Caco-2 (cell line): ENCODE data around the gene TMEM273. TPM values are rescaled to one million over a fixed set of nuclear protein-coding genes. Genes with fewer than 3 reads are reported as not detected.

Experiments
- BruUV-seq: library from RNA; stranded (reverse); fragments of 400-500 nt; replicated peaks from 2 replicates; lab custom pipeline; 2021; lab: Mats Ljungman, UMichigan
- CTCF ChIA-PET: fragments of 300-600 bp; sonication (Branson Sonifier 250); formaldehyde crosslinking; loops from one replicate; lab custom pipeline; 2022; ENCODE audit warnings: antibody characterized with exemption; lab: Charles Lee
- POLR2A ChIA-PET: fragments of 300-600 bp; sonication (Branson Sonifier 250); formaldehyde crosslinking; loops from one replicate; lab custom pipeline; 2022; ENCODE audit warnings: antibody characterized with exemption; lab: Charles Lee
- DNase-seq, 2 experiments: peaks; one replicate each; pipeline versions ENCODE4 v3.0.0 to v3.0.0-alpha.2; 2020 to 2022
- H3K27me3 ChIP-seq: replicated peaks from 2 replicates; pipeline ENCODE4 v1.6.0; 2011; ENCODE audit warnings: low read length; ENCODE audit not compliant: control insufficient read depth, insufficient read depth
- H3K36me3 ChIP-seq: 2 replicates; pipeline ENCODE4 v1.5.1; 2011; ENCODE audit warnings: low read length; ENCODE audit not compliant: control insufficient read depth, insufficient read depth
- H3K4me1 ChIP-seq: fragments of 250-450 bp; sonication (Bioruptor Pico); 2 replicates; pipeline ENCODE4 v1.5.1; 2020; ENCODE audit warnings: mild to moderate bottlenecking
- H3K4me3 ChIP-seq: 2 replicates; pipeline ENCODE4 v1.5.1; 2011; ENCODE audit warnings: low read depth, mild to moderate bottlenecking, control low read depth, low read length
- H3K9me3 ChIP-seq: fragments of 250-450 bp; sonication (Bioruptor Pico); 2 replicates; pipeline ENCODE4 v1.5.1; 2020; ENCODE audit warnings: mild to moderate bottlenecking, moderate library complexity
- H3K27ac Mint-ChIP-seq: one replicate; pipeline ENCODE4 v1.8.0; 2022; ENCODE audit warnings: mixed read lengths; ENCODE audit not compliant: unreplicated experiment
- H3K27me3 Mint-ChIP-seq: one replicate; pipeline ENCODE4 v1.8.0; 2022; ENCODE audit warnings: mixed read lengths; ENCODE audit not compliant: insufficient read depth, unreplicated experiment
- H3K36me3 Mint-ChIP-seq: one replicate; pipeline ENCODE4 v1.8.0; 2022; ENCODE audit warnings: mild to moderate bottlenecking, mixed read lengths; ENCODE audit not compliant: insufficient read depth, unreplicated experiment
- H3K4me1 Mint-ChIP-seq: one replicate; pipeline ENCODE4 v1.8.0; 2022; ENCODE audit warnings: low read depth, mixed read lengths; ENCODE audit not compliant: unreplicated experiment
- H3K4me3 Mint-ChIP-seq: one replicate; pipeline ENCODE4 v1.8.0; 2022; ENCODE audit warnings: mild to moderate bottlenecking, moderate library complexity, mixed read lengths; ENCODE audit not compliant: unreplicated experiment
- H3K9me3 Mint-ChIP-seq: one replicate; pipeline ENCODE4 v1.8.0; 2022; ENCODE audit warnings: mixed read lengths; ENCODE audit not compliant: unreplicated experiment
- CTCF ChIP-seq, 2 experiments: fragments of 200-600 bp in 1 of 2; IDR thresholded peaks; 1 replicate in 1 of 2; 2 replicates in 1 of 2; pipeline versions ENCODE4 v1.5.1 to v1.8.0; 2011 to 2022; ENCODE audit warnings: antibody characterized with exemption in 1 of 2, control low read depth in 1 of 2, inconsistent platforms in 1 of 2, low read depth in 1 of 2, low read length in 1 of 2, mild to moderate bottlenecking in 1 of 2, moderate library complexity in 1 of 2; ENCODE audit not compliant: insufficient read depth in 1 of 2, severe bottlenecking in 1 of 2, unreplicated experiment in 1 of 2
- intact Hi-C: fragments of 100-400 bp; cut with micrococcal nuclease; formaldehyde crosslinking; loops from one replicate; pipeline ENCODE4 v1.10.0; 2022; ENCODE audit not compliant: unreplicated experiment
- total RNA-seq: library from RNA; stranded (reverse); gene quantifications from 2 replicates; pipeline ENCODE4 v1.2.3, GENCODE V29; 2022

TMEM273 gene
- total RNA-seq, 1 experiment from 2014 or later, result not detected

DNA sequence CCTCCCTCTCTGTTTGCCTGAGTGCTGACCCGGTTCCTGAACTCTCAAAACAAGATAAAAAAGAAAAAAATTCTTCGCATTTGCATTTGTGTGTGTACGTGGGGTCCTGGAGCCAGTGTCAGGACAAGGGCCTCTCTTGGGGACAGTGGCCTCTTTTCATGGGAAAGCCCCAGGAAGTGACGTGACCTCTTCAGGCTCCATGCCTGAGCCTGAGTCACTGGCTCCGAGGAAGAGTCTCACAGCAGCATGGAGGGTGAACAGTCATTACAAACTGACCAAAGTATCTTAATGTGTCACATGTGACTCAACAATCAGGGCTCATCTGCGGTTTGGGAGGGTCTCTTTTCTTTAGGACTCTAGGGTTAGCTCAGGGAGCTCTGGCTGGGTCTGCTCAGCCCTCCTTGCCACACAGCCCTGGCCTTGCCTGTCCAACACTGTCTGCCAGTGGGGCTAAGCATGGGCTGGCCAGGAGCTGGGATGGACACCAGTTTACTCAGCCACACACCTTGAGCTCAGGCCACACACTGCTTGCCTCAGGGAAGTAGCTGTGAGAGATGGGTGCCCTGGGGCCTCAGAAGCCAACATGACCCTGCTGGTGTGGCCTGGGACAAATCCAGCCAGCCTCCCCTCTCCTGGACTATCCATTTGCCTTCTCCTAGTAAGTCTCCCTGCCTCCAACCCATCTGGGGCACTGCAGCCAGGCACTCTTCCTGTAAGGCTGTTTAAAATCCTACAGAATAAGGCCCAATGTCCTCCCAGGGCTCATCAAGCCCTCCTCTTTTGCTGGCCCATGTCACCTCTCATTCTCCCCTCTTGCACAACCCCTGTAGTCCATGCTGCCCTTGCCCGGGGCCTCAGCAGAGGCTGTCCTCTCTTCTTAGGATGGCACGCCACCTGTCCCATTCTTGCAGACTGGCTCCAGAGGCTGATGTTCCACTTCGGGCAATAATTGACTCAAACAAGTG, 10.5 kb downstream of the TMEM273 start:
- no peak overlapping the region for H3K4me3 Mint-ChIP-seq
- ChIA-PET POLR2A (no interaction called here), CTCF (no interaction called here)
- H3K27me3 ChIP-seq, result no peaks in the 10 kb centered on the region
- peaks cover 10% of the 10 kb centered on the region for H3K4me1 Mint-ChIP-seq
- intact Hi-C loops, result no loop called here
- no peaks in the 10 kb centered on the region for H3K36me3 Mint-ChIP-seq
- H3K4me3 ChIP-seq, result no peak overlapping the region
- no peak for DNase-seq
- H3K9me3 Mint-ChIP-seq, result no peaks in the 10 kb centered on the region
- TF ChIP-seq CTCF (IDR thresholded peaks at IDR 0.05; ENCODE audit: insufficient read depth in 1 of 2, low read depth in 1 of 2, low read length in 1 of 2, severe bottlenecking in 1 of 2, unreplicated experiment in 1 of 2), result no peak
- no TSS peak for BruUV-seq
- no peak overlapping the region for H3K27ac Mint-ChIP-seq
- H3K36me3 ChIP-seq, result no peaks in the 10 kb centered on the region
- H3K4me1 ChIP-seq, result peaks cover 13% of the 10 kb centered on the region
- H3K27me3 Mint-ChIP-seq, result peaks cover 12% of the 10 kb centered on the region
- H3K9me3 ChIP-seq, result no peaks in the 10 kb centered on the region

GRCh38 chr10:49176310-49177268, 11.6 kb downstream of the TMEM273 start:
- Mint-ChIP-seq H3K27ac (no peak overlapping the region), H3K27me3 (peaks cover 8% of the 10 kb centered on the region), H3K4me1 (peaks cover 10% of the 10 kb centered on the region), H3K36me3 (no peaks in the 10 kb centered on the region), H3K4me3 (no peak overlapping the region), H3K9me3 (no peaks in the 10 kb centered on the region)
- H3K36me3 ChIP-seq, result no peaks in the 10 kb centered on the region
- CTCF ChIA-PET, result no interaction called here
- no peak overlapping the region for H3K4me3 ChIP-seq
- H3K9me3 ChIP-seq, result no peaks in the 10 kb centered on the region
- BruUV-seq, result no TSS peak
- intact Hi-C loops, result no loop called here
- POLR2A ChIA-PET, result no interaction called here
- peaks cover 13% of the 10 kb centered on the region for H3K4me1 ChIP-seq
- H3K27me3 ChIP-seq, result no peaks in the 10 kb centered on the region
- DNase-seq, result no peak
- no peak for TF ChIP-seq CTCF (IDR thresholded peaks at IDR 0.05; ENCODE audit: insufficient read depth in 1 of 2, low read depth in 1 of 2, low read length in 1 of 2, severe bottlenecking in 1 of 2, unreplicated experiment in 1 of 2)
